ENCODE measurements around the gene PEMT.

DNA sequence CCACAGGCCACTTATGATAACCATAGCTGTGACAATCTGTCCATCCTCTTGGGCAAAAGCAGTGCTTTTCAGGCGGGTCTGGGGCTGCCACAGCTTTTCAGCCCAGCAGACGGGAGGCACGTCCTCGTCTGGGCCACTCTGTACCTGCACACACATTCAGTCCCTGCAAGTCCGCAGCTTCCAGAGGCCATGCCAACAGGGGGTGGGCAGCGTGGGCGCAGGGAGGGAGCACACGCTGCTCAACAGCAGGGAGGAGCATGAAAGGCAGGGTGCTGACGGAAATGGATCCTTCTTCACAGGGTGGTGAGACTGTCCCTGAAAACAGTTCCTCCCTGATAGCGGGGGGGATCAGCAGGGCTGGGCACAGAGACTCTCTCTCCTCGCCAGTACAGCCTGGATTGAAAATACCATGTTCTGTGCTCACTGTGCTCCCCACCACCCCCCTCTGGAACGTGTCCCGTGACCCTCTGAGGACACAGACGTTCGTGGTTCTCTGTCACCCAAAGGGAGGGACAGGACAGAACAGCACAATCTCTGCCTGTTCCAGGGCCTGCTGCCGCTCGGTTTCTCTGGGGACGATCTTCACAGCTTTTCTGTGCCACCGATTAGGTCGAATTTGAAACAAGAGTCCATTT, 41.7 kb downstream of the PEMT start:
- TF ChIP-seq EGR1 (IDR thresholded peaks at IDR 0.05; ENCODE audit: borderline replicate concordance, low read depth, low read length) = no peak
- TF ChIP-seq POLR2A (IDR thresholded peaks at IDR 0.05; ENCODE audit: control extremely low read depth in 1 of 2, low read depth in 2 of 2, low read length in 2 of 2) = no peak
- no peak for TF ChIP-seq CREB1 (IDR thresholded peaks at IDR 0.05)
- TF ChIP-seq EP300 (IDR thresholded peaks at IDR 0.05; ENCODE audit: borderline replicate concordance in 1 of 2, low read depth in 2 of 2, low read length in 2 of 2) = no peak
- TF ChIP-seq SIN3A (conservative IDR thresholded peaks at IDR 0.05 in 1 of 2, IDR thresholded peaks at IDR 0.05 in 1 of 2; ENCODE audit: low read depth in 1 of 2, low read length in 2 of 2) = no peak
- TF ChIP-seq, protein P1, sequence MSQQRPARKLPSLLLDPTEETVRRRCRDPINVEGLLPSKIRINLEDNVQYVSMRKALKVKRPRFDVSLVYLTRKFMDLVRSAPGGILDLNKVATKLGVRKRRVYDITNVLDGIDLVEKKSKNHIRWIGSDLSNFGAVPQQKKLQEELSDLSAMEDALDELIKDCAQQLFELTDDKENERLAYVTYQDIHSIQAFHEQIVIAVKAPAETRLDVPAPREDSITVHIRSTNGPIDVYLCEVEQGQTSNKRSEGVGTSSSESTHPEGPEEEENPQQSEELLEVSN (IDR thresholded peaks at IDR 0.05) = no peak
- no peak for TF ChIP-seq CEBPB (IDR thresholded peaks at IDR 0.05; ENCODE audit: low read depth, low read length)
- no peak for TF ChIP-seq EZH2 (IDR thresholded peaks at IDR 0.05; ENCODE audit: low read depth, low read length, severe bottlenecking)
- TF ChIP-seq, protein P2, sequence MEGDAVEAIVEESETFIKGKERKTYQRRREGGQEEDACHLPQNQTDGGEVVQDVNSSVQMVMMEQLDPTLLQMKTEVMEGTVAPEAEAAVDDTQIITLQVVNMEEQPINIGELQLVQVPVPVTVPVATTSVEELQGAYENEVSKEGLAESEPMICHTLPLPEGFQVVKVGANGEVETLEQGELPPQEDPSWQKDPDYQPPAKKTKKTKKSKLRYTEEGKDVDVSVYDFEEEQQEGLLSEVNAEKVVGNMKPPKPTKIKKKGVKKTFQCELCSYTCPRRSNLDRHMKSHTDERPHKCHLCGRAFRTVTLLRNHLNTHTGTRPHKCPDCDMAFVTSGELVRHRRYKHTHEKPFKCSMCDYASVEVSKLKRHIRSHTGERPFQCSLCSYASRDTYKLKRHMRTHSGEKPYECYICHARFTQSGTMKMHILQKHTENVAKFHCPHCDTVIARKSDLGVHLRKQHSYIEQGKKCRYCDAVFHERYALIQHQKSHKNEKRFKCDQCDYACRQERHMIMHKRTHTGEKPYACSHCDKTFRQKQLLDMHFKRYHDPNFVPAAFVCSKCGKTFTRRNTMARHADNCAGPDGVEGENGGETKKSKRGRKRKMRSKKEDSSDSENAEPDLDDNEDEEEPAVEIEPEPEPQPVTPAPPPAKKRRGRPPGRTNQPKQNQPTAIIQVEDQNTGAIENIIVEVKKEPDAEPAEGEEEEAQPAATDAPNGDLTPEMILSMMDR (IDR thresholded peaks at IDR 0.05; ENCODE audit: control extremely low read depth in 1 of 3, insufficient read depth in 1 of 3, low read depth in 1 of 3, low read length in 3 of 3) = no peak
- TF ChIP-seq JUND (IDR thresholded peaks at IDR 0.05; ENCODE audit: low read length) = no peak
- no peak for TF ChIP-seq RBBP5 (IDR thresholded peaks at IDR 0.05; ENCODE audit: borderline replicate concordance, low read depth, low read length)
- no peak for TF ChIP-seq POLR2AphosphoS5 (IDR thresholded peaks at IDR 0.05; ENCODE audit: low read depth, low read length)
- no peak for TF ChIP-seq SUZ12 (IDR thresholded peaks at IDR 0.05; ENCODE audit: low read length)
- no peak for TF ChIP-seq JUN (IDR thresholded peaks at IDR 0.05; ENCODE audit: low read depth, low read length)

All from H1 (cell line).